HEK293 (cell line): ENCODE measurements around the gene MYOM1.

Experiments used
- CTCF ChIA-PET: fragments of 350-600 bp; formaldehyde crosslinking; extraction: SDS; loops from one replicate; lab custom pipeline; 2021; ENCODE audit warnings: antibody characterized with exemption; lab: Yijun Ruan, JAX
- POLR2A ChIA-PET: fragments of 300-600 bp; formaldehyde crosslinking; extraction: SDS; loops from one replicate; lab custom pipeline; 2020; ENCODE audit warnings: antibody characterized with exemption, inconsistent platforms; lab: Yijun Ruan, JAX
- H3K27ac ChIP-seq: fragments of 200-500 bp; sonication (Bioruptor generic); 2 replicates; pipeline ENCODE4 v1.5.1; 2014; ENCODE audit warnings: low read depth, low read length, control low read depth, inconsistent platforms; ENCODE audit errors: extremely low read depth
- H3K36me3 ChIP-seq, 2 experiments: fragments of 200-500 bp in 1 of 2; sonication (Bioruptor generic) in 1 of 2; 1 replicate in 1 of 2; 2 replicates in 1 of 2; pipeline ENCODE4 v1.5.1; 2014 to 2017; ENCODE audit warnings: inconsistent platforms in 2 of 2, low read length in 2 of 2; ENCODE audit not compliant: control insufficient read depth in 2 of 2, insufficient read depth in 1 of 2
- H3K4me1 ChIP-seq: fragments of 200-500 bp; sonication (Bioruptor generic); 2 replicates; pipeline ENCODE4 v1.5.1; 2014; ENCODE audit warnings: mild to moderate bottlenecking, low read length, inconsistent platforms; ENCODE audit not compliant: control insufficient read depth, insufficient read depth
- H3K4me3 ChIP-seq: 2 replicates; pipeline ENCODE4 v1.5.1; 2011; ENCODE audit warnings: low read depth, mild to moderate bottlenecking, control low read depth, low read length, moderate library complexity
- H3K9me3 ChIP-seq: fragments of 200-500 bp; sonication (Bioruptor generic); 2 replicates; pipeline ENCODE4 v1.5.1; 2014; ENCODE audit warnings: low read depth, low read length, inconsistent platforms; ENCODE audit not compliant: control insufficient read depth, insufficient read depth
- BCL11A ChIP-seq: fragments of 450-650 bp; formaldehyde crosslinking; IDR thresholded peaks from 2 replicates; pipeline ENCODE4 v1.5.1; 2016; ENCODE audit warnings: low read depth, missing biosample characterization, missing genetic modification characterization
- KLF9 ChIP-seq: fragments of 450-650 bp; formaldehyde crosslinking; IDR thresholded peaks from 2 replicates; pipeline ENCODE4 v1.5.1; 2016; ENCODE audit warnings: missing biosample characterization, missing genetic modification characterization, low read depth
- ZEB2 ChIP-seq: fragments of 450-650 bp; formaldehyde crosslinking; IDR thresholded peaks from 2 replicates; pipeline ENCODE4 v1.5.1; 2016; ENCODE audit warnings: missing biosample characterization, missing genetic modification characterization
- ZNF114 ChIP-seq: fragments of 450-650 bp; formaldehyde crosslinking; IDR thresholded peaks from 2 replicates; pipeline ENCODE4 v1.5.0; 2017; ENCODE audit warnings: missing biosample characterization, missing genetic modification characterization
- ZNF18 ChIP-seq: fragments of 450-650 bp; formaldehyde crosslinking; IDR thresholded peaks from 2 replicates; pipeline ENCODE4 v1.5.1; 2016; ENCODE audit warnings: missing biosample characterization, missing genetic modification characterization
- ZNF354C ChIP-seq: fragments of 450-650 bp; formaldehyde crosslinking; IDR thresholded peaks from 2 replicates; pipeline ENCODE4 v1.5.1; 2016; ENCODE audit warnings: missing biosample characterization, missing genetic modification characterization, low read depth, borderline replicate concordance
- ZNF473 ChIP-seq: fragments of 450-650 bp; formaldehyde crosslinking; IDR thresholded peaks from 2 replicates; pipeline ENCODE4 v1.5.1; 2017; ENCODE audit warnings: missing biosample characterization, missing genetic modification characterization
- ZNF549 ChIP-seq: fragments of 450-650 bp; IDR thresholded peaks from 2 replicates; pipeline ENCODE4 v1.5.1; 2018; ENCODE audit warnings: missing biosample characterization, missing genetic modification characterization, mild to moderate bottlenecking, inconsistent platforms, moderate library complexity
- ZNF629 ChIP-seq: fragments of 450-650 bp; formaldehyde crosslinking; IDR thresholded peaks from 2 replicates; pipeline ENCODE4 v1.5.1; 2017; ENCODE audit warnings: missing biosample characterization, missing genetic modification characterization
- ZNF768 ChIP-seq: fragments of 450-650 bp; formaldehyde crosslinking; IDR thresholded peaks from 2 replicates; pipeline ENCODE4 v1.5.1; 2018; ENCODE audit warnings: missing biosample characterization, mild to moderate bottlenecking, missing genetic modification characterization
- ZSCAN30 ChIP-seq: fragments of 450-650 bp; IDR thresholded peaks from 2 replicates; pipeline ENCODE4 v1.5.1; 2018; ENCODE audit warnings: missing biosample characterization, mild to moderate bottlenecking, missing genetic modification characterization, moderate library complexity
- ZSCAN4 ChIP-seq: fragments of 450-650 bp; formaldehyde crosslinking; IDR thresholded peaks from 2 replicates; pipeline ENCODE4 v1.5.1; 2017; ENCODE audit warnings: missing biosample characterization, missing genetic modification characterization
- TF ChIP-seq, protein P1 (sequence below): fragments of 450-650 bp; formaldehyde crosslinking; IDR thresholded peaks from 2 replicates; pipeline ENCODE4 v1.5.1; 2016; ENCODE audit warnings: missing biosample characterization, missing genetic modification characterization, low read depth
- TF ChIP-seq, protein P2 (sequence below): fragments of 450-650 bp; formaldehyde crosslinking; IDR thresholded peaks from 2 replicates; pipeline ENCODE4 v1.5.1; 2016; ENCODE audit warnings: missing biosample characterization, missing genetic modification characterization

Gene MYOM1

GRCh38 chr18:3233004-3233403 lies 13.2 kb upstream of the MYOM1 start (continued):
- no peak for TF ChIP-seq ZNF473 (tag by site-specific recombination)
- TF ChIP-seq ZNF18, result no peak
- TF ChIP-seq ZSCAN4 (tag by site-specific recombination), result no peak
- TF ChIP-seq, protein P1, sequence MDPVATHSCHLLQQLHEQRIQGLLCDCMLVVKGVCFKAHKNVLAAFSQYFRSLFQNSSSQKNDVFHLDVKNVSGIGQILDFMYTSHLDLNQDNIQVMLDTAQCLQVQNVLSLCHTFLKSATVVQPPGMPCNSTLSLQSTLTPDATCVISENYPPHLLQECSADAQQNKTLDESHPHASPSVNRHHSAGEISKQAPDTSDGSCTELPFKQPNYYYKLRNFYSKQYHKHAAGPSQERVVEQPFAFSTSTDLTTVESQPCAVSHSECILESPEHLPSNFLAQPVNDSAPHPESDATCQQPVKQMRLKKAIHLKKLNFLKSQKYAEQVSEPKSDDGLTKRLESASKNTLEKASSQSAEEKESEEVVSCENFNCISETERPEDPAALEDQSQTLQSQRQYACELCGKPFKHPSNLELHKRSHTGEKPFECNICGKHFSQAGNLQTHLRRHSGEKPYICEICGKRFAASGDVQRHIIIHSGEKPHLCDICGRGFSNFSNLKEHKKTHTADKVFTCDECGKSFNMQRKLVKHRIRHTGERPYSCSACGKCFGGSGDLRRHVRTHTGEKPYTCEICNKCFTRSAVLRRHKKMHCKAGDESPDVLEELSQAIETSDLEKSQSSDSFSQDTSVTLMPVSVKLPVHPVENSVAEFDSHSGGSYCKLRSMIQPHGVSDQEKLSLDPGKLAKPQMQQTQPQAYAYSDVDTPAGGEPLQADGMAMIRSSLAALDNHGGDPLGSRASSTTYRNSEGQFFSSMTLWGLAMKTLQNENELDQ (tag by site-specific recombination), result no peak
- no peak for TF ChIP-seq ZNF549 (tag by site-specific recombination)
- TF ChIP-seq, protein P2, sequence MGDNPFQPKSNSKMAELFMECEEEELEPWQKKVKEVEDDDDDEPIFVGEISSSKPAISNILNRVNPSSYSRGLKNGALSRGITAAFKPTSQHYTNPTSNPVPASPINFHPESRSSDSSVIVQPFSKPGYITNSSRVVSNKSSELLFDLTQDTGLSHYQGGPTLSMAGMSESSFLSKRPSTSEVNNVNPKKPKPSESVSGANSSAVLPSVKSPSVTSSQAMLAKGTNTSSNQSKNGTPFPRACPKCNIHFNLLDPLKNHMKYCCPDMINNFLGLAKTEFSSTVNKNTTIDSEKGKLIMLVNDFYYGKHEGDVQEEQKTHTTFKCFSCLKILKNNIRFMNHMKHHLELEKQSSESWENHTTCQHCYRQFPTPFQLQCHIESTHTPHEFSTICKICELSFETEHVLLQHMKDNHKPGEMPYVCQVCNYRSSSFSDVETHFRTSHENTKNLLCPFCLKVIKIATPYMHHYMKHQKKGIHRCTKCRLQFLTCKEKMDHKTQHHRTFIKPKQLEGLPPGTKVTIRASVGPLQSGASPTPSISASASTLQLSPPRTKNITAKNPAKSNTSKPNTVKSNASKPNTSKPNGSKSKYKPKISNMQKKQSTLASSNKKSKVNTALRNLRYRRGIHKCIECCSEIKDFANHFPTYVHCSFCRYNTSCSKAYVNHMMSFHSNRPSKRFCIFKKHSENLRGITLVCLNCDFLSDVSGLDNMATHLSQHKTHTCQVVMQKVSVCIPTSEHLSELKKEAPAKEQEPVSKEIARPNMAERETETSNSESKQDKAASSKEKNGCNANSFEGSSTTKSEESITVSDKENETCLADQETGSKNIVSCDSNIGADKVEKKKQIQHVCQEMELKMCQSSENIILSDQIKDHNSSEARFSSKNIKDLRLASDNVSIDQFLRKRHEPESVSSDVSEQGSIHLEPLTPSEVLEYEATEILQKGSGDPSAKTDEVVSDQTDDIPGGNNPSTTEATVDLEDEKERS (tag by site-specific recombination), result no peak
- no peak for TF ChIP-seq ZSCAN30 (tag by site-specific recombination)
- TF ChIP-seq ZNF629 (tag by site-specific recombination), result no peak
- TF ChIP-seq ZNF114, result no peak
- no peak for TF ChIP-seq ZNF354C (tag by site-specific recombination)

DNA sequence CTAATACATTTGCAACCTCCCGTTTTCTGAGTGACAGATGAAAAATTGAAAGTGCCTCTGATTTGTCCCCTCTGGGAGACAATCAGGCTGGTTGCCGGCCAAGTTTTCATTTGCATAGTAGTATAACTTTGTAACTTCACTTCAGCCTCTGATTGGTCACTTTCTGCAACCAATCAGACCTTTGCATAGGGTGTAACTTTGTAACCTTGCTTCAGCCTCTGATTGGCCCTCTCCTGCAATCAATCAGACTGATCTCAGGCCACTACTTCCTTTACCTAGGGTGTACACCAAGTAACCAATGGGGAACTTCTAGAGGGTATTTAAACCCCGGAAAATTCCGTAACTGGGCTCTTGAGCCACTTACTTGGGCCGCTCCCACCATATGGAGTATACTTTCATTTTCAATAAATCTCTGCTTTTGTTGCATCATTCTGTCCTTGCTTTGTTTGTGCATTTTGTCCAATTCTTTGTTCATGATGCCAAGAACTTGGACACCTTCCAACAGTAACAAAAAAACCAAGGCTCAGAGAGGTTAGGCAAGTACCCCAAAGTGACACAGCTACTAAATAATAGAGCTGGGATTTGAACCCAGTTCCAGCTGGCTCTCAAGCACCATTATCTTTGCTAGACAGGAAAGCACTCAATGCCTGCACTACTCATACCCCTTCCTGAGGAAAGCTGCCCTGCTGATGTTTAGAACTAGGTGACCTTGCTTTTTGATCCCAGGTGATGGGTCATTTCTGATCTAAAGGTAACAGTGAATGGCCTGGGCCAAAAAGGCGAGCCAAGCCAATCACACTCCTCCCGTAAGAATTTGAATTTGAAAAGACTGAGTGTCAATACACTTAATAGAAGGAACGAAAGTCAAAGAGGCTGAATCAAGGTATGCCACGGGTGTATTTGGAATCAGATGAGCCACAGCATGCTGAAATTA lies 10.9 kb upstream of the MYOM1 start:
- Histone ChIP-seq H3K4me3 (no peak overlapping the region), H3K27ac (no peak overlapping the region), H3K9me3 (no peaks in the 10 kb centered on the region), H3K36me3 (no peaks in the 10 kb centered on the region), H3K4me1 (no peaks in the 10 kb centered on the region)
- POLR2A ChIA-PET, result interaction anchor here (0.7 kb wide), 1 partner anchor 407 kb away, joined by 3 read pairs; no protein-coding TSS in a partner anchor
- CTCF ChIA-PET, result no interaction called here
- no peak for TF ChIP-seq KLF9
- peak; percentile 39; the same call in 1 of the 2 replicates for TF ChIP-seq ZNF768 (tag by site-specific recombination)
- no peak for TF ChIP-seq BCL11A (tag by site-specific recombination)
- no peak for TF ChIP-seq ZEB2
